Uterus (tissue), 2 donors: ENCODE measurements around the gene PIGO.

ENCODE experiments used
- CTCF ChIP-seq, 4 experiments: fragments of 200-600 bp in 2 of 4; fragments of 450-650 bp in 2 of 4; sonication (generic) in 2 of 4; IDR thresholded peaks; one replicate each; pipeline ENCODE4 v1.5.1; 2016 to 2019; ENCODE audit warnings: antibody characterized with exemption in 4 of 4, mild to moderate bottlenecking in 2 of 4, moderate library complexity in 1 of 4
- POLR2A ChIP-seq, 2 donors: fragments of 450-650 bp; IDR thresholded peaks; one replicate each; pipeline ENCODE4 v1.6.1; 2016; ENCODE audit warnings: antibody characterized with exemption in 2 of 2, mild to moderate bottlenecking in 1 of 2, moderate library complexity in 1 of 2

GRCh38 chr9:35085078-35085477, 11.3 kb downstream of the PIGO start:
- TF ChIP-seq CTCF (IDR thresholded peaks at IDR 0.05) (no peak), POLR2A (IDR thresholded peaks at IDR 0.05) (no peak)
